GM20000 (cell line): ENCODE measurements around the gene KCNMB2.
"Not testable (repeated sequence)": the region's sequence is repeated elsewhere in the genome, so short reads cannot be mapped to it uniquely, and the experiment has no call there.

Source experiments
- DNase-seq: peaks from one replicate; pipeline ENCODE4 v3.0.0; 2012; ENCODE audit warnings: low spot score
- TF ChIP-seq, protein P1 (sequence below): IDR thresholded peaks from 2 replicates; pipeline ENCODE4 v1.5.1; 2012; ENCODE audit warnings: mild to moderate bottlenecking, control low read depth; ENCODE audit errors: extremely low read depth, missing control alignments

Gene KCNMB2

DNA sequence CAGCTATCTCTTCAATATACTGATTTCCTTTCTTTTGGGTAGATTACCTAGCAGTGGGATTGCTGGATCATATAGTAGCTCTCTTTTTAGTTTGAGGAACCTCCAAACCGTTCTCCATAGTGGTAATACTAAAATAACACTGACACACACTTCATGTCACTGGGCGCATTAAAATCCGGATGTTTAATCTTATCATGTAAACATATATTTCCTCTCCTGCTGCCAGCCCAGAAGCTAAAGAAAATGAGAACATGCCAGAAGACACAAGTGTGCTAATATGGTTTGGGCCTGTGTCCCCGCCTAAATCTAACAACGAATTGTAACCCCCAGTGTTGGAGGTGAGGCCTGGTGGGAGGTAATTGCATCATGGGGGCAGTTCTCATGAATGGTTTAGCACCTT lies 23.6 kb upstream of the KCNMB2 start:
- DNase-seq = no peak
- TF ChIP-seq, protein P1, sequence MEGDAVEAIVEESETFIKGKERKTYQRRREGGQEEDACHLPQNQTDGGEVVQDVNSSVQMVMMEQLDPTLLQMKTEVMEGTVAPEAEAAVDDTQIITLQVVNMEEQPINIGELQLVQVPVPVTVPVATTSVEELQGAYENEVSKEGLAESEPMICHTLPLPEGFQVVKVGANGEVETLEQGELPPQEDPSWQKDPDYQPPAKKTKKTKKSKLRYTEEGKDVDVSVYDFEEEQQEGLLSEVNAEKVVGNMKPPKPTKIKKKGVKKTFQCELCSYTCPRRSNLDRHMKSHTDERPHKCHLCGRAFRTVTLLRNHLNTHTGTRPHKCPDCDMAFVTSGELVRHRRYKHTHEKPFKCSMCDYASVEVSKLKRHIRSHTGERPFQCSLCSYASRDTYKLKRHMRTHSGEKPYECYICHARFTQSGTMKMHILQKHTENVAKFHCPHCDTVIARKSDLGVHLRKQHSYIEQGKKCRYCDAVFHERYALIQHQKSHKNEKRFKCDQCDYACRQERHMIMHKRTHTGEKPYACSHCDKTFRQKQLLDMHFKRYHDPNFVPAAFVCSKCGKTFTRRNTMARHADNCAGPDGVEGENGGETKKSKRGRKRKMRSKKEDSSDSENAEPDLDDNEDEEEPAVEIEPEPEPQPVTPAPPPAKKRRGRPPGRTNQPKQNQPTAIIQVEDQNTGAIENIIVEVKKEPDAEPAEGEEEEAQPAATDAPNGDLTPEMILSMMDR = no peak

DNA sequence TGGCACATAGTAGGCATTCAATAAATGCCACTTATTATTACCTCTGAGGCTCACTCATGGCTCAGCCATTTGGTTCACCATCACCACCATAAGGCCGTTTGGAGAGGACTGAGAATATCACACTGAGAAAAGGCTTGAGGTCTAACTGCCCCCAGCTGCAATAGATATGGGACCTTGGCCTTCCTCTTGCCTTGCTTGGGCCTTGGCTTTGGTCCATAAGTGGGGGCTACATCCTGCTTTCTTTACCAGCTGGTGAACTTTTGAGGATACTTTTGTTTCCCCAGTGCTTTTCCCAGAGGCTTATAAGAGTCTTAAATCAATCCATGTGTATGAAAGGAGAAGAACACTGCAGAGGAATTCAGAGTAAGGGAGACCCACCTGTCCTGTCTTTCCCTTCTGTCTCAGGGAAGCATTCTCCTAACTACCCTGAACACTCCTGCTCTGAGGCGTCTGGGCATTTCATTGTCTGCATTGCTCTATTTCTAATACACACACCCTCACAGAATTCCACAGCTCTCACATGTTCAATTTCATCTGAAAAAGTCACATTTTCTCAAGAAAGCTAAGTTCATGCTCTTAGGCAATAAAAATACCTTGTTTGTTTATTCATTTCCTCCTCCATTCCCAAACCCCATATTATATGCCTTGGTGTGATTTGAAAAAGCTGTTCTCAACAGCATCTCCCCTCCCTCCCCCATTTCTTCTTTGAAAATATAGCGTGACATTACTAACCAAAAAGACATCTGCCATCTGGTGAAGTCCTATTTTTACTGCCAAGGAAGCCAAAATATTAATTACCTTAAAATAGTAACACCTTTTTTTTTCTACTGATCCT lies 22.5 kb upstream of the KCNMB2 start:
- TF ChIP-seq, protein P1 = no peak
- no peak for DNase-seq

DNA sequence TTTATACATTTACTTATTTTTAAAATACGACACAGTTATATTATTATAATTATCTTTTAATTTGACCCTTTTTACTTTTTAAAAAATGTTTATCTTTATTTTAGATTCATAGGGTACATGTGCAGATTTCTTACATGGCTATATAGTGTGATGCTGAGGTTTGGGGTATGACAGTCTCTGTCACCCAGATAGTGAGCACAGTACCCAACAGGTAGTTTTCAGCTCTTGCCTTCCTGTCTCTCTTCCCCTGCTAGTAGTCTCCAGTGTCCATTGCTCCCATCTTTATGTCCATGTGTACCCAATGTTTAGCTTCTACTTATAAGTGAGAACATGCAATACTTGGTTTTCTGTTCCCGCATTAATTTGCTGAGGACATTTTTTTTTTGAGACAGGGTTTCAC lies 21.8 kb upstream of the KCNMB2 start:
- TF ChIP-seq, protein P1 = no peak
- no peak for DNase-seq

GRCh38 chr3:178515076-178515744 lies 21.0 kb upstream of the KCNMB2 start:
- DNase-seq = not testable (repeated sequence)

GRCh38 chr3:178517665-178518334 lies 18.4 kb upstream of the KCNMB2 start:
- TF ChIP-seq, protein P1 = no peak
- no peak for DNase-seq

- DNase-seq = peak; percentile 53
- TF ChIP-seq, protein P1 = no peak
Measured at GRCh38 chr3:178518660-178519396, 17.4 kb upstream of the KCNMB2 start.

GRCh38 chr3:178519701-178520100 lies 16.5 kb upstream of the KCNMB2 start:
- DNase-seq = no peak
- TF ChIP-seq, protein P1 = no peak
